Measurements from ENCODE around the gene TFAP2B. TPM values are rescaled to one million over a fixed set of nuclear protein-coding genes. Genes with fewer than 3 reads are reported as not detected.

Gene TFAP2B
- total and polyA plus RNA-seq, 2 donors (not counting 1 experiment from before 2014, with no cell fraction given): not detected

DNA sequence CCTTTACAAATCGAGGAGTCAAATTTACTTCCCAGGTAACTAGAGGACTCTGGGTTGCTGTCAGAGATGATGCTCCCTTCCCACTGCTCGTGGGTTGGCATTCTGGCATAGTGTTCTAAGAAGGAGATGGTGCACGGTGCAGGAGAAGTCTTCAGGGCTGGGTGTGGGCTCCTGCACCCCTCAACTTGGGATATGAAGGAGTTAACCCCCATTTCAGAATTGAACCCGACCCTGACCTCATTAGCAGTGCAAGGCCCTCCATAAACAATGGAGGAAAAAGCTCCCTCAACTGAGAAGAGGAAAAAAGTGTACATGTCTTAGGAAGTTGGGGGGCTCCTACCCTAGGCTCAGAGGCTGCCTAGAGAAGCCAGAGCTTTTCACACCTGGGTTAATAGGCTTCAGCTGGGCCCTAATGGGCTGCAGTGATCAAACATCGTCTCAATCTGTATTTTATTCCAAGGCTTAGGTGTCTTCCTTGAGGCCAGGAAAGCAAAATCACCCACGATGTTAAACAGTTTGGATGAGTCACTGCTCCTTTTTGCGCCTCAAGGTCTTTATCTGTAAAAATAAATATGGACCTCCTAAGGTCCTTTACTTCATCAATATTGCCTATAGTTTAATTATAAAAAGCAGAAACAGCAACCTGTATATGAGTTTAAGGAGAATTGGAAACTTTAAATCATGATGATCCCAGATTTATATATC, 29.4 kb downstream of the TFAP2B start:
- no peak overlapping the region for H3K4me3 ChIP-seq (replicated peaks in 1 of 4; ENCODE audit: control extremely low read depth in 1 of 4, insufficient read depth in 1 of 4, low read depth in 3 of 4, low read length in 4 of 4)
- H3K27me3 ChIP-seq (ENCODE audit: control insufficient read depth, insufficient read depth, low read length): peaks cover 2% of the 10 kb centered on the region
- no peak for DNase-seq (ENCODE audit: low read depth in 2 of 2)
- H3K79me2 ChIP-seq (ENCODE audit: control insufficient read depth, insufficient read depth, low read length): no peaks in the 10 kb centered on the region
- no peak overlapping the region for H3K27ac ChIP-seq (ENCODE audit: insufficient read depth, low read length)
- H3K9ac ChIP-seq (ENCODE audit: insufficient read depth, low read length): no peak overlapping the region
- no peaks in the 10 kb centered on the region for H3K4me1 ChIP-seq (ENCODE audit: control insufficient read depth, extremely low read depth, insufficient read depth, low read length)
- TF ChIP-seq, protein P1, sequence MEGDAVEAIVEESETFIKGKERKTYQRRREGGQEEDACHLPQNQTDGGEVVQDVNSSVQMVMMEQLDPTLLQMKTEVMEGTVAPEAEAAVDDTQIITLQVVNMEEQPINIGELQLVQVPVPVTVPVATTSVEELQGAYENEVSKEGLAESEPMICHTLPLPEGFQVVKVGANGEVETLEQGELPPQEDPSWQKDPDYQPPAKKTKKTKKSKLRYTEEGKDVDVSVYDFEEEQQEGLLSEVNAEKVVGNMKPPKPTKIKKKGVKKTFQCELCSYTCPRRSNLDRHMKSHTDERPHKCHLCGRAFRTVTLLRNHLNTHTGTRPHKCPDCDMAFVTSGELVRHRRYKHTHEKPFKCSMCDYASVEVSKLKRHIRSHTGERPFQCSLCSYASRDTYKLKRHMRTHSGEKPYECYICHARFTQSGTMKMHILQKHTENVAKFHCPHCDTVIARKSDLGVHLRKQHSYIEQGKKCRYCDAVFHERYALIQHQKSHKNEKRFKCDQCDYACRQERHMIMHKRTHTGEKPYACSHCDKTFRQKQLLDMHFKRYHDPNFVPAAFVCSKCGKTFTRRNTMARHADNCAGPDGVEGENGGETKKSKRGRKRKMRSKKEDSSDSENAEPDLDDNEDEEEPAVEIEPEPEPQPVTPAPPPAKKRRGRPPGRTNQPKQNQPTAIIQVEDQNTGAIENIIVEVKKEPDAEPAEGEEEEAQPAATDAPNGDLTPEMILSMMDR (conservative IDR thresholded peaks at IDR 0.05 in 1 of 2, IDR thresholded peaks at IDR 0.05 in 1 of 2; ENCODE audit: low read depth in 1 of 2, low read length in 2 of 2): no peak
- no peak overlapping the region for H2AFZ ChIP-seq (ENCODE audit: low read length)
- H3K9me3 ChIP-seq (ENCODE audit: control insufficient read depth, insufficient read depth, low read depth, low read length): no peaks in the 10 kb centered on the region
- no peaks in the 10 kb centered on the region for H4K20me1 ChIP-seq (ENCODE audit: control insufficient read depth, extremely low read depth, insufficient read depth, low read length)
- H3K4me2 ChIP-seq (ENCODE audit: extremely low read depth, insufficient read depth, low read length): no peak overlapping the region
- H3K36me3 ChIP-seq (ENCODE audit: control insufficient read depth, insufficient read depth, low read length): no peaks in the 10 kb centered on the region

DNA sequence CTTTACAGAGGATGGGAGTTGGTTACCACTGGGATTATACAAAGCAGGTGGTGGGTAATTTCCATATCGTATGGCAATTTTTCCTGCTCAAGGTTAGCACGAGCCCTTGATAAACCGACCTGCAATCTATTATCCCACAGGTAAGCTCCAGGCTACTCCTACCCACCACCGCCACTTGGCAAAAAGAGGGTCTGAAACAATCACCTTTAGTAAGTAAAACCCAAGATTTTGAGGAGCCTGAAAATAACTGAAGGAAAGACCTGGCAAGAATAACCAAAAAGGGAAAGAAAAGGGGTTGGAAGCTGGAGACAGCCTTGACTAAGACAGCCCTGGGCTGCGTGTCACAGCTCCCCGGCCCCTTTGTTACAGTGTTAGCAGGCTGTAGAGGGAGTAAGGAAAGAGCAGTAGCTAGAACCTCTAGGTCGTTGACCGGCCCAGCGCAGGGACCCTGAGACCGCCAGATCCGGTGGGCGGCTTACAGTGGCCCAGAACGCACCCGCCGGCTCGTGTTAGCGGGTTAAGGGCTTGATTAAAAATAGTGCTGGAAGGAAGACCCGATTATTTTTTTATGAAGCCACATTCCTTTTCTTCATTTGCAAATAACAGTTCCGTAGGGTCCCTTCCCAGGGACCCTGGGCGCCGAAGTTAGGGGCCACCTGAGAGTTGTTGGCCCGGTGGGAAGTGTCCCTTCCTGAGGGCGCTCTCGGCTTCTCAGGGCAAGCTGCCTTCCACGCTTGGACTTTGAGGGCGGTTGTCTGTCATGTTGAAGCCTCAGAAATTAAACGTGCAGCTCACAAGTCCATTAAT, 30.5 kb downstream of the TFAP2B start:
- H3K27me3 ChIP-seq (ENCODE audit: control insufficient read depth, insufficient read depth, low read length): no peaks in the 10 kb centered on the region
- no peaks in the 10 kb centered on the region for H3K79me2 ChIP-seq (ENCODE audit: control insufficient read depth, insufficient read depth, low read length)
- H3K27ac ChIP-seq (ENCODE audit: insufficient read depth, low read length): no peak overlapping the region
- no peak overlapping the region for H3K4me2 ChIP-seq (ENCODE audit: extremely low read depth, insufficient read depth, low read length)
- TF ChIP-seq, protein P1 (conservative IDR thresholded peaks at IDR 0.05 in 1 of 2, IDR thresholded peaks at IDR 0.05 in 1 of 2; ENCODE audit: low read depth in 1 of 2, low read length in 2 of 2): no peak
- no peak for TF ChIP-seq EZH2 (IDR thresholded peaks at IDR 0.05; ENCODE audit: low read length, missing control alignments)
- no peak overlapping the region for H3K4me3 ChIP-seq (replicated peaks in 1 of 4; ENCODE audit: control extremely low read depth in 1 of 4, insufficient read depth in 1 of 4, low read depth in 3 of 4, low read length in 4 of 4)
- H2AFZ ChIP-seq (ENCODE audit: low read length): no peak overlapping the region
- no peaks in the 10 kb centered on the region for H3K9me3 ChIP-seq (ENCODE audit: control insufficient read depth, insufficient read depth, low read depth, low read length)
- H3K4me1 ChIP-seq (ENCODE audit: control insufficient read depth, extremely low read depth, insufficient read depth, low read length): no peaks in the 10 kb centered on the region
- H3K9ac ChIP-seq (ENCODE audit: insufficient read depth, low read length): no peak overlapping the region
- no peaks in the 10 kb centered on the region for H3K36me3 ChIP-seq (ENCODE audit: control insufficient read depth, insufficient read depth, low read length)
- DNase-seq (ENCODE audit: low read depth in 2 of 2): no peak
- H4K20me1 ChIP-seq (ENCODE audit: control insufficient read depth, extremely low read depth, insufficient read depth, low read length): no peaks in the 10 kb centered on the region

DNA sequence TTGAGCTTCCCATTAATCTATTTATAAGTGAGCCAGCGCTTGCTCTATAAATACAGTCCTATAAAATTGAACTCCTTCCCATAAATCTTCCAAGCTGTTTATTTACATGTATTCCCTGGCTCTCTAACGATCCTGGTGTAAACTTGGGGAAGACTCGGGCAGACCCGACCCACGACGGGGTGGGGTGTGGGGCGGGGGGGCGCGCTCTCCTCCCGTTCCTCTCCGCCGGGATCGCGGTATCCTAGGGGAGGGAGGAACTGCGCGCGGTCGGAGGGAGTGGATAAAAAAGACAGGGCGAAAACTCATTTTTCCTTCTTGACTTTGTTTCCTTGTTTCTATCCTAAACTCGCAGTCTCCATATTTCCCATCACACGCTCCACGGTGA, 31.1 kb downstream of the TFAP2B start:
- H3K79me2 ChIP-seq (ENCODE audit: control insufficient read depth, insufficient read depth, low read length): no peaks in the 10 kb centered on the region
- no peak overlapping the region for H3K9ac ChIP-seq (ENCODE audit: insufficient read depth, low read length)
- no peaks in the 10 kb centered on the region for H3K36me3 ChIP-seq (ENCODE audit: control insufficient read depth, insufficient read depth, low read length)
- no peak overlapping the region for H3K4me3 ChIP-seq (replicated peaks in 1 of 4; ENCODE audit: control extremely low read depth in 1 of 4, insufficient read depth in 1 of 4, low read depth in 3 of 4, low read length in 4 of 4)
- H3K4me2 ChIP-seq (ENCODE audit: extremely low read depth, insufficient read depth, low read length): no peak overlapping the region
- TF ChIP-seq EZH2 (IDR thresholded peaks at IDR 0.05; ENCODE audit: low read length, missing control alignments): no peak
- TF ChIP-seq, protein P1 (conservative IDR thresholded peaks at IDR 0.05 in 1 of 2, IDR thresholded peaks at IDR 0.05 in 1 of 2; ENCODE audit: low read depth in 1 of 2, low read length in 2 of 2): no peak
- no peak for DNase-seq (ENCODE audit: low read depth in 2 of 2)
- H3K4me1 ChIP-seq (ENCODE audit: control insufficient read depth, extremely low read depth, insufficient read depth, low read length): no peaks in the 10 kb centered on the region
- H3K9me3 ChIP-seq (ENCODE audit: control insufficient read depth, insufficient read depth, low read depth, low read length): no peaks in the 10 kb centered on the region
- H3K27me3 ChIP-seq (ENCODE audit: control insufficient read depth, insufficient read depth, low read length): no peaks in the 10 kb centered on the region
- no peak overlapping the region for H2AFZ ChIP-seq (ENCODE audit: low read length)
- H4K20me1 ChIP-seq (ENCODE audit: control insufficient read depth, extremely low read depth, insufficient read depth, low read length): no peaks in the 10 kb centered on the region
- no peak overlapping the region for H3K27ac ChIP-seq (ENCODE audit: insufficient read depth, low read length)

All from fibroblast of lung (primary cell).